ENCODE data around the gene CDK5R1. TPM values are rescaled to one million over a fixed set of nuclear protein-coding genes. Genes with fewer than 3 reads are reported as not detected.

Gene CDK5R1
- total and polyA plus RNA-seq, 2 experiments from 2014 or later: 0.63 to 1.2 TPM

GRCh38 chr17:32536736-32537643, 50.2 kb downstream of the CDK5R1 start:
- Histone ChIP-seq H3F3A (ENCODE audit: insufficient read depth) (no peaks in the 10 kb centered on the region), H3K79me2 (ENCODE audit: insufficient read depth) (no peaks in the 10 kb centered on the region), H3K4me1 (ENCODE audit: insufficient read depth) (0 out of 2 replicates have a peak, but pooled peaks cover 9% of the 10 kb centered on the region), H2AFZ (no peak overlapping the region), H3K9ac (no peak overlapping the region), H3K27me3 (replicated peaks; ENCODE audit: insufficient read depth) (no peaks in the 10 kb centered on the region), H3K4me2 (ENCODE audit: unreplicated experiment) (no peak overlapping the region), H4K20me1 (ENCODE audit: insufficient read depth) (no peaks in the 10 kb centered on the region), H3K4me3 (no peak overlapping the region), H3K27ac (0 out of 2 replicates have a peak overlapping the region, but pooled peaks have one; percentile 2), H3K36me3 (ENCODE audit: low read depth) (no peaks in the 10 kb centered on the region; the same call in 1 of the 2 replicates), H3K9me3 (ENCODE audit: low read depth) (no peaks in the 10 kb centered on the region), H3K9me2 (ENCODE audit: insufficient read depth) (no peaks in the 10 kb centered on the region)
- TF ChIP-seq EZH2phosphoT487 (IDR thresholded peaks at IDR 0.05; ENCODE audit: insufficient read depth, low read depth): no peak
- TF ChIP-seq EZH2 (IDR thresholded peaks at IDR 0.05; ENCODE audit: insufficient read depth, poor library complexity, severe bottlenecking): no peak
- WGBS, 2 experiments (ENCODE audit: low coverage in 1 of 2, low lambda C conversion rate in 2 of 2, missing lambda C conversion rate in 2 of 2): 61 to 64% methylated on average over 8 of the region's 8 CpGs
- in situ Hi-C loops (cut with MboI): no loop called here
- DNase-seq: peak; percentile 32

Small RNAs within 50 kb of the gene (small RNA-seq; reads per million reads assigned to genes)
- gene RF00019 (ENCODE audit: low read depth, low replicate concordance): not detected

Other genes starting within 250 kb of the CDK5R1 start
- gene RHBDL3, start 221.2 kb upstream of the CDK5R1 start, total RNA-seq (2014; rRNA removed; shearing (Covaris generic)): 0.11 TPM in 1 of 2 replicates, not detected in the other
- gene RHBDL3, start 221.2 kb upstream of the CDK5R1 start, polyA plus RNA-seq (2016; fragmentation: Nextera tagmentation; extraction: Ambion mirVana): 0.09 TPM in 1 of 2 replicates, not detected in the other
- gene C17orf75, start 144.8 kb upstream of the CDK5R1 start, total RNA-seq (2014; rRNA removed; shearing (Covaris generic)): 11.1 and 18.5 TPM in 2 replicates
- 14.7 and 17.0 TPM in 2 replicates for gene C17orf75, start 144.8 kb upstream of the CDK5R1 start, polyA plus RNA-seq (2016; fragmentation: Nextera tagmentation; extraction: Ambion mirVana)
- 93.1 and 113 TPM in 2 replicates for gene ZNF207, start 136.8 kb upstream of the CDK5R1 start, total RNA-seq (2014; rRNA removed; shearing (Covaris generic))
- gene ZNF207, start 136.8 kb upstream of the CDK5R1 start, polyA plus RNA-seq (2016; fragmentation: Nextera tagmentation; extraction: Ambion mirVana): 96.8 and 99.5 TPM in 2 replicates
- 44.2 and 47.2 TPM in 2 replicates for gene PSMD11, start 42.5 kb upstream of the CDK5R1 start, total RNA-seq (2014; rRNA removed; shearing (Covaris generic))
- 156 and 158 TPM in 2 replicates for gene PSMD11, start 42.5 kb upstream of the CDK5R1 start, polyA plus RNA-seq (2016; fragmentation: Nextera tagmentation; extraction: Ambion mirVana)